ENCODE measurements around the gene BLOC1S6. TPM values are rescaled to one million over a fixed set of nuclear protein-coding genes. Genes with fewer than 3 reads are reported as not detected.
"Not testable (repeated sequence)": the region's sequence is repeated elsewhere in the genome, so short reads cannot be mapped to it uniquely, and the experiment has no call there.

BLOC1S6 gene
- total and polyA plus RNA-seq, 3 experiments from 2014 or later: 50.0 to 56.7 (median 50.9) TPM

- H3K4me1 Mint-ChIP-seq: peaks cover 60 to 83% (median 82%) of the 10 kb centered on the region in 3 donors
- peak overlapping the region in 3 of 8 donors; percentile 23 to 56 (median 41) for H3K27ac Mint-ChIP-seq
- no peaks in the 10 kb centered on the region for H3K9me3 Mint-ChIP-seq
- DNase-seq: no peak
- H3K36me3 Mint-ChIP-seq: peaks cover 0 to 51% (median 9%) of the 10 kb centered on the region in 3 donors
- no peaks in the 10 kb centered on the region for H3K36me3 ChIP-seq (ENCODE audit: insufficient read depth, low read length)
- H3K4me1 ChIP-seq (ENCODE audit: insufficient read depth, low read length): peaks cover 30% of the 10 kb centered on the region
- H3K4me3 Mint-ChIP-seq: peak overlapping the region in 2 of 7 donors; percentile 36 to 56
- H3K27ac ChIP-seq (ENCODE audit: low read depth, low read length): no peak overlapping the region
- CTCF ChIA-PET: no interaction called here
- no peaks in the 10 kb centered on the region for H3K27me3 ChIP-seq (ENCODE audit: insufficient read depth, low read length, poor library complexity, severe bottlenecking)
- no peaks in the 10 kb centered on the region for H3K27me3 Mint-ChIP-seq
- no peaks in the 10 kb centered on the region for H3K9me3 ChIP-seq (ENCODE audit: low read length)
- no peak overlapping the region for H3K4me3 ChIP-seq (ENCODE audit: low read length)
- POLR2A ChIA-PET: no interaction called here
These were observed 57.3 kb downstream of the BLOC1S6 start for GRCh38 chr15:45644437-45644836.

GRCh38 chr15:45645026-45645980 is 58.1 kb downstream of the BLOC1S6 start:
- DNase-seq: no peak
- no peaks in the 10 kb centered on the region for H3K36me3 ChIP-seq (ENCODE audit: insufficient read depth, low read length)
- no peaks in the 10 kb centered on the region for H3K27me3 ChIP-seq (ENCODE audit: insufficient read depth, low read length, poor library complexity, severe bottlenecking)
- H3K36me3 Mint-ChIP-seq: peaks cover 2 to 46% (median 9%) of the 10 kb centered on the region in 3 donors
- H3K9me3 ChIP-seq (ENCODE audit: low read length): no peaks in the 10 kb centered on the region
- no peak overlapping the region for H3K27ac ChIP-seq (ENCODE audit: low read depth, low read length)
- H3K4me1 Mint-ChIP-seq: peaks cover 59 to 83% (median 82%) of the 10 kb centered on the region in 3 donors
- no peaks in the 10 kb centered on the region for H3K9me3 Mint-ChIP-seq
- POLR2A ChIA-PET: no interaction called here
- H3K4me1 ChIP-seq (ENCODE audit: insufficient read depth, low read length): peaks cover 30% of the 10 kb centered on the region
- peak overlapping the region in 5 of 8 donors; percentile 7 to 70 (median 31) for H3K27ac Mint-ChIP-seq
- no peak overlapping the region for H3K4me3 ChIP-seq (ENCODE audit: low read length)
- H3K27me3 Mint-ChIP-seq: no peaks in the 10 kb centered on the region
- CTCF ChIA-PET: interaction anchor here (1.8 kb wide), 1 partner anchor 10 kb away, joined by 7 read pairs; the partner anchor contains the start of gene SQOR
- H3K4me3 Mint-ChIP-seq: peak overlapping the region in 4 of 7 donors; percentile 14 to 56 (median 38)

- no peaks in the 10 kb centered on the region for H3K9me3 ChIP-seq (ENCODE audit: low read length)
- ChIA-PET CTCF (interaction anchor here (0.8 to 1.8 kb wide), 2 partner anchors 9 to 11 kb away, joined by 3 to 7 read pairs; partner anchors contain the start of gene SQOR), POLR2A (no interaction called here)
- peak overlapping the region in 2 of 7 donors; percentile 16 to 30 for H3K4me3 Mint-ChIP-seq
- peak overlapping the region in 3 of 8 donors; percentile 30 to 69 (median 59) for H3K27ac Mint-ChIP-seq
- H3K36me3 ChIP-seq (ENCODE audit: insufficient read depth, low read length): no peaks in the 10 kb centered on the region
- peaks cover 30% of the 10 kb centered on the region for H3K4me1 ChIP-seq (ENCODE audit: insufficient read depth, low read length)
- H3K4me1 Mint-ChIP-seq: peaks cover 61 to 79% (median 77%) of the 10 kb centered on the region in 3 donors
- H3K36me3 Mint-ChIP-seq: peaks cover 6 to 43% (median 12%) of the 10 kb centered on the region in 3 donors
- DNase-seq: no peak
- no peak overlapping the region for H3K4me3 ChIP-seq (ENCODE audit: low read length)
- no peaks in the 10 kb centered on the region for H3K27me3 ChIP-seq (ENCODE audit: insufficient read depth, low read length, poor library complexity, severe bottlenecking)
- H3K27me3 Mint-ChIP-seq: no peaks in the 10 kb centered on the region
- H3K27ac ChIP-seq (ENCODE audit: low read depth, low read length): no peak overlapping the region
- H3K9me3 Mint-ChIP-seq: no peaks in the 10 kb centered on the region
These were observed 59.0 kb downstream of the BLOC1S6 start for GRCh38 chr15:45646220-45646619.

GRCh38 chr15:45647828-45648227 is 60.6 kb downstream of the BLOC1S6 start:
- Histone ChIP-seq H3K27me3 (ENCODE audit: insufficient read depth, low read length, poor library complexity, severe bottlenecking) (no peaks in the 10 kb centered on the region), H3K4me1 (ENCODE audit: insufficient read depth, low read length) (peaks cover 30% of the 10 kb centered on the region), H3K9me3 (ENCODE audit: low read length) (no peaks in the 10 kb centered on the region), H3K36me3 (ENCODE audit: insufficient read depth, low read length) (no peaks in the 10 kb centered on the region), H3K4me3 (ENCODE audit: low read length) (no peak overlapping the region), H3K27ac (ENCODE audit: low read depth, low read length) (no peak overlapping the region)
- Mint-ChIP-seq H3K36me3 (peaks cover 6 to 31% (median 10%) of the 10 kb centered on the region in 3 donors), H3K27ac (no peak overlapping the region), H3K27me3 (no peaks in the 10 kb centered on the region), H3K9me3 (no peaks in the 10 kb centered on the region), H3K4me3 (no peak overlapping the region), H3K4me1 (peaks cover 59 to 73% (median 72%) of the 10 kb centered on the region in 3 donors)
- POLR2A ChIA-PET: interaction anchor here (0.6 kb wide), 1 partner anchor 18 kb away, joined by 3 read pairs; no protein-coding TSS in a partner anchor
- CTCF ChIA-PET: no interaction called here
- DNase-seq: no peak

DNA sequence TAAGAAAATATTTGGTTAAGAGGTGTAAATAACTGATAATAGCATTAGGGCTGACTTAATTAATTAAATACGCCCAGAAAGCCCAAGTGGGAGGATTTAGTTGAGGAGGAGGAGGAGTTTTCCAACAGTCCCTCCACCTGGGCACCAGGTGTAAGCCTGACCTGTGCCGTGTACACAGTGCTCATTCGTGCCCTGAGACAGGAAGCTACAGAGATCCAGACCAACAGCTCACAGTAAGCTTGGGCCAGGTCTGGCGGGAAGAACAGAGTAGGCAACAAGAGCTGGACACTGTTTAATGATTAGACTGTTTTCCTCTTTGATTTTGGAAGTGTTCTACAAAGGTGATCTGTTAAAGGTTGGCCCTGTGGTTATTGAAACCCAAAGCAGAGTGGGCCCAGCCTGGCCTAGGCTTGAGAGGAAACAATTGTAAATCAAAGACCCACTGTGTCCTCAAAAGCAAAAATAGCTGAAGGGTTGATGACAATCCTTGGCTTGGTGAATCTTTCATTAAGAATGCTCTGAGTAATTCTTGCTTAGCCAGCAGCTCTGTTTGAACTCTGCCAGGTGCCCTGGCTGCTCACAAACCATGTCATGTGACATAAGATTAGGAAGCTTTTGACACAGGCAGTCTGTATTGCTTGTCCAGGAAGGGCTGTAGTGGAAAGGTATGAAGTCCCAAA is 61.5 kb downstream of the BLOC1S6 start:
- peaks cover 38% of the 10 kb centered on the region for H3K4me1 ChIP-seq (ENCODE audit: insufficient read depth, low read length)
- no peaks in the 10 kb centered on the region for H3K36me3 ChIP-seq (ENCODE audit: insufficient read depth, low read length)
- peak overlapping the region in 3 of 7 donors; percentile 6 to 66 (median 32) for H3K4me3 Mint-ChIP-seq
- H3K9me3 Mint-ChIP-seq: no peaks in the 10 kb centered on the region
- H3K4me3 ChIP-seq (ENCODE audit: low read length): no peak overlapping the region
- ChIA-PET POLR2A (no interaction called here), CTCF (no interaction called here)
- peak overlapping the region in 6 of 8 donors; percentile 1 to 88 (median 36) for H3K27ac Mint-ChIP-seq
- peaks cover 64 to 75% (median 74%) of the 10 kb centered on the region in 3 donors for H3K4me1 Mint-ChIP-seq
- no peak for DNase-seq
- H3K27ac ChIP-seq (ENCODE audit: low read depth, low read length): no peak overlapping the region
- no peaks in the 10 kb centered on the region for H3K27me3 ChIP-seq (ENCODE audit: insufficient read depth, low read length, poor library complexity, severe bottlenecking)
- H3K36me3 Mint-ChIP-seq: peaks cover 6 to 30% (median 11%) of the 10 kb centered on the region in 3 donors
- H3K27me3 Mint-ChIP-seq: no peaks in the 10 kb centered on the region
- no peaks in the 10 kb centered on the region for H3K9me3 ChIP-seq (ENCODE audit: low read length)

GRCh38 chr15:45650007-45650406 is 62.8 kb downstream of the BLOC1S6 start:
- peak overlapping the region; percentile 25 to 74 (median 59) for H3K4me3 Mint-ChIP-seq
- peaks cover 61 to 77% (median 76%) of the 10 kb centered on the region in 3 donors for H3K4me1 Mint-ChIP-seq
- H3K9me3 Mint-ChIP-seq; H3K4me3 ChIP-seq (ENCODE audit: low read length); DNase-seq; H3K9me3 ChIP-seq (ENCODE audit: low read length); CTCF ChIA-PET; H3K27ac ChIP-seq (ENCODE audit: low read depth, low read length); H3K27me3 Mint-ChIP-seq; POLR2A ChIA-PET; H3K27me3 ChIP-seq (ENCODE audit: insufficient read depth, low read length, poor library complexity, severe bottlenecking); H3K36me3 ChIP-seq (ENCODE audit: insufficient read depth, low read length): not testable (repeated sequence)
- H3K36me3 Mint-ChIP-seq: peaks cover 6 to 26% (median 11%) of the 10 kb centered on the region in 3 donors
- H3K4me1 ChIP-seq (ENCODE audit: insufficient read depth, low read length): peaks cover 33% of the 10 kb centered on the region
- H3K27ac Mint-ChIP-seq: peak overlapping the region in 7 of 8 donors; percentile 58 to 77 (median 69)

- H3K4me3 ChIP-seq (ENCODE audit: low read length): no peak overlapping the region
- Mint-ChIP-seq H3K27ac (peak overlapping the region in 2 of 8 donors; percentile 33 to 71), H3K27me3 (no peaks in the 10 kb centered on the region), H3K36me3 (peaks cover 6 to 22% (median 11%) of the 10 kb centered on the region in 3 donors), H3K4me1 (peaks cover 57 to 71% (median 69%) of the 10 kb centered on the region in 3 donors), H3K9me3 (no peaks in the 10 kb centered on the region), H3K4me3 (peak overlapping the region in 1 of 7 donors; percentile 72)
- H3K9me3 ChIP-seq (ENCODE audit: low read length): no peaks in the 10 kb centered on the region
- CTCF ChIA-PET: no interaction called here
- H3K4me1 ChIP-seq (ENCODE audit: insufficient read depth, low read length): peaks cover 24% of the 10 kb centered on the region
- no peaks in the 10 kb centered on the region for H3K36me3 ChIP-seq (ENCODE audit: insufficient read depth, low read length)
- DNase-seq: no peak
- H3K27ac ChIP-seq (ENCODE audit: low read depth, low read length): no peak overlapping the region
- H3K27me3 ChIP-seq (ENCODE audit: insufficient read depth, low read length, poor library complexity, severe bottlenecking): no peaks in the 10 kb centered on the region
- POLR2A ChIA-PET: no interaction called here
These were observed 63.8 kb downstream of the BLOC1S6 start for GRCh38 chr15:45650889-45651525.
